GM12878 (cell line): ENCODE measurements around the gene KLHL1. TPM values are rescaled to one million over a fixed set of nuclear protein-coding genes. Genes with fewer than 3 reads are reported as not detected.

Experiments
- ATAC-seq: fragments of 200-7000 bp; cut with Tn5 transposase; 3 replicates; pipeline ENCODE4 v1.9.1; 2020; ENCODE audit warnings: mild to moderate bottlenecking, moderate library complexity
- BruUV-seq: library from RNA; stranded (reverse); fragments of 400-500 nt; replicated peaks from 2 replicates; lab custom pipeline; 2021; lab: Mats Ljungman, UMichigan
- CTCF ChIA-PET: fragments of 300-600 bp; sonication (Branson Sonifier 250); formaldehyde crosslinking; extraction: SDS; loops from one replicate; lab custom pipeline; 2021; ENCODE audit warnings: inconsistent platforms; lab: Yijun Ruan, JAX
- POLR2A ChIA-PET: fragments of 350-600 bp; formaldehyde crosslinking; extraction: SDS; loops from one replicate; lab custom pipeline; 2021; ENCODE audit warnings: inconsistent platforms; lab: Charles Lee
- RAD21 ChIA-PET: fragments of 300-600 bp; sonication (Branson Sonifier 250); formaldehyde crosslinking; loops from one replicate; lab custom pipeline; 2023; ENCODE audit warnings: antibody characterized with exemption; ENCODE audit not compliant: unreplicated experiment; lab: Charles Lee
- SMC1A ChIA-PET: fragments of 300-600 bp; sonication (Branson Sonifier 250); formaldehyde crosslinking; loops from one replicate; lab custom pipeline; 2023; ENCODE audit not compliant: unreplicated experiment, uncharacterized antibody; lab: Charles Lee
- DNase-seq: peaks from one replicate; pipeline ENCODE4 v3.0.0-alpha.2; 2011; ENCODE audit warnings: low read depth, low spot score
- FAIRE-seq: peaks from 3 replicates; lab custom pipeline; 2011; peaks lifted over from hg19 to GRCh38; lab: Jason Lieb, UNC
- H2AFZ ChIP-seq: 2 replicates; pipeline ENCODE4 v1.6.0; 2011; ENCODE audit warnings: low read depth, low read length, control low read depth; ENCODE audit not compliant: control insufficient read depth
- H3K27ac ChIP-seq: 2 replicates; pipeline ENCODE4 v1.5.1; 2011; ENCODE audit warnings: control low read depth; ENCODE audit not compliant: control insufficient read depth, insufficient read depth
- H3K27me3 ChIP-seq, 2 experiments: replicated peaks in 1 of 2; 2 replicates each; pipeline versions ENCODE4 v1.6.0 to v1.6.1; 2011; ENCODE audit warnings: low read length in 1 of 2; ENCODE audit not compliant: control insufficient read depth in 2 of 2, insufficient read depth in 2 of 2
- H3K36me3 ChIP-seq, 2 experiments: 2 replicates each; pipeline ENCODE4 v1.5.1; 2011; ENCODE audit warnings: low read length in 1 of 2; ENCODE audit not compliant: control insufficient read depth in 2 of 2, insufficient read depth in 2 of 2
- H3K4me1 ChIP-seq: 2 replicates; pipeline ENCODE4 v1.6.1; 2011; ENCODE audit warnings: mild to moderate bottlenecking, low read length, moderate library complexity, mixed read lengths; ENCODE audit not compliant: control insufficient read depth, insufficient read depth
- H3K4me2 ChIP-seq: 2 replicates; pipeline ENCODE4 v1.6.0; 2011; ENCODE audit warnings: control low read depth; ENCODE audit not compliant: control insufficient read depth, insufficient read depth
- H3K4me3 ChIP-seq: fragments of 200-600 bp; sonication (generic); 2 replicates; pipeline ENCODE4 v1.5.1; 2016
- H3K79me2 ChIP-seq: 2 replicates; pipeline ENCODE4 v1.6.0; 2011; ENCODE audit warnings: low read length; ENCODE audit not compliant: control insufficient read depth, insufficient read depth
- H3K9ac ChIP-seq: 2 replicates; pipeline ENCODE4 v1.8.0; 2011; ENCODE audit warnings: low read length, control low read depth, mixed read lengths; ENCODE audit not compliant: control insufficient read depth, insufficient read depth
- H3K9me3 ChIP-seq: replicated peaks from 3 replicates; pipeline ENCODE4 v1.5.1; 2011; ENCODE audit warnings: mild to moderate bottlenecking, low read length; ENCODE audit not compliant: control insufficient read depth, insufficient read depth
- H4K20me1 ChIP-seq: 2 replicates; pipeline ENCODE4 v1.6.0; 2011; ENCODE audit not compliant: control insufficient read depth, insufficient read depth
- BRCA1 ChIP-seq: IDR thresholded peaks from 2 replicates; pipeline ENCODE4 v1.6.1; 2011; ENCODE audit warnings: low read depth, low read length, improper control_type of control experiment
- DPF2 ChIP-seq: fragments of 450-650 bp; IDR thresholded peaks from 2 replicates; pipeline ENCODE4 v1.6.1; 2017; ENCODE audit warnings: mild to moderate bottlenecking
- IKZF2 ChIP-seq, 2 experiments: fragments of 450-650 bp; IDR thresholded peaks; 2 replicates each; pipeline ENCODE4 v1.6.1; 2017; ENCODE audit warnings: mild to moderate bottlenecking in 2 of 2, moderate library complexity in 2 of 2
- MEF2B ChIP-seq: fragments of 450-650 bp; IDR thresholded peaks from 2 replicates; pipeline ENCODE4 v1.6.1; 2018; ENCODE audit warnings: mild to moderate bottlenecking, moderate library complexity; ENCODE audit not compliant: partially characterized antibody, poor library complexity, severe bottlenecking
- MTA2 ChIP-seq: fragments of 450-650 bp; IDR thresholded peaks from 2 replicates; pipeline ENCODE4 v1.6.1; 2016; ENCODE audit warnings: low read depth, mild to moderate bottlenecking, moderate library complexity
- MYB ChIP-seq: fragments of 150-350 bp; IDR thresholded peaks from 2 replicates; pipeline ENCODE4 v1.6.1; 2014; ENCODE audit warnings: mild to moderate bottlenecking, low read depth, low read length, borderline replicate concordance
- NBN ChIP-seq: fragments of 450-650 bp; IDR thresholded peaks from 2 replicates; pipeline ENCODE4 v1.6.1; 2016
- NFIC ChIP-seq: IDR thresholded peaks from 2 replicates; pipeline ENCODE4 v1.6.1; 2012; ENCODE audit warnings: low read depth, mild to moderate bottlenecking, inconsistent platforms, low read length, moderate library complexity
- NR2C2 ChIP-seq: IDR thresholded peaks from 2 replicates; pipeline ENCODE4 v1.6.1; 2011; ENCODE audit warnings: borderline replicate concordance, low read depth; ENCODE audit not compliant: control insufficient read depth, insufficient read length
- POLR2AphosphoS5 ChIP-seq: IDR thresholded peaks from 2 replicates; pipeline ENCODE4 v1.6.1; 2011; ENCODE audit warnings: mild to moderate bottlenecking, low read length, inconsistent platforms
- RAD21 ChIP-seq: IDR thresholded peaks from 2 replicates; pipeline ENCODE4 v1.6.1; 2011; ENCODE audit warnings: mild to moderate bottlenecking, low read depth, low read length, moderate library complexity; ENCODE audit not compliant: insufficient read depth
- SIN3A ChIP-seq: IDR thresholded peaks from 2 replicates; pipeline ENCODE4 v1.6.1; 2012; ENCODE audit warnings: low read depth, low read length, improper control_type of control experiment
- SMC3 ChIP-seq: IDR thresholded peaks from 2 replicates; pipeline ENCODE4 v1.6.1; 2011; ENCODE audit warnings: low read length, improper control_type of control experiment, borderline replicate concordance
- STAT3 ChIP-seq: IDR thresholded peaks from 2 replicates; pipeline ENCODE4 v1.6.1; 2011; ENCODE audit warnings: low read depth, low read length, improper control_type of control experiment
- ZNF207 ChIP-seq: fragments of 450-650 bp; IDR thresholded peaks from 2 replicates; pipeline ENCODE4 v1.6.1; 2014; ENCODE audit warnings: antibody characterized with exemption, mild to moderate bottlenecking, borderline replicate concordance
- ZNF622 ChIP-seq: fragments of 450-650 bp; IDR thresholded peaks from 2 replicates; pipeline ENCODE4 v1.6.1; 2017; ENCODE audit warnings: mild to moderate bottlenecking, inconsistent platforms
- WGBS: methylation state at CpG from one replicate; pipeline ENCODE4 v1.1.6; 2016; ENCODE audit warnings: low lambda C conversion rate; ENCODE audit not compliant: insufficient replicate concordance, insufficient coverage; ENCODE audit errors: missing lambda C conversion rate; 5-methylcytosine and 5-hydroxymethylcytosine counted together
- in situ Hi-C: fragments of 300-500 bp; cut with MboI; formaldehyde crosslinking; loops from 9 replicates; pipeline ENCODE4 v1.14.3; 2018; ENCODE audit warnings: mixed read lengths
- intact Hi-C: fragments of 100-400 bp; cut with micrococcal nuclease; formaldehyde crosslinking; loops from one replicate; pipeline ENCODE4 v1.14.2; 2022; ENCODE audit not compliant: unreplicated experiment
- polyA plus RNA-seq, 11 experiments: library from polyadenylated mRNA; depleted of rRNA in 4 of 11; unstranded in 6 of 11; stranded (reverse) in 5 of 11; fragments of >200 nt; fragmentation: Nextera tagmentation in 4 of 11; fragmentation: Illumina TruSeq in 1 of 11; extraction: Ambion mirVana in 4 of 11; extraction: Trizol in 1 of 11; gene quantifications; 1 replicate in 1 of 11; 2 replicates in 10 of 11; pipeline versions ENCODE4 v1.2.1 to v1.2.3, GENCODE V29; 2011 to 2016; ENCODE audit warnings: inconsistent platforms in 2 of 11, missing spikeins in 2 of 11, low read depth in 1 of 11
- total RNA-seq, 4 experiments: library from RNA; depleted of rRNA in 3 of 4; stranded (reverse); fragments of >200 nt in 3 of 4; fragmentation: Illumina TruSeq in 1 of 4; extraction: Trizol in 1 of 4; gene quantifications; 2 replicates each; pipeline versions ENCODE4 v1.2.1 to v1.2.3, GENCODE V29; 2013 to 2021
- TF ChIP-seq, protein P1 (sequence below): fragments of 450-650 bp; IDR thresholded peaks from 2 replicates; pipeline ENCODE4 v1.6.1; 2017; ENCODE audit warnings: borderline replicate concordance
- TF ChIP-seq, protein P2 (sequence below): IDR thresholded peaks from 2 replicates; pipeline ENCODE4 v1.6.1; 2011; ENCODE audit warnings: low read depth, mild to moderate bottlenecking, low read length, moderate library complexity, borderline replicate concordance; ENCODE audit errors: extremely low read depth
- TF ChIP-seq, protein P3 (sequence below): fragments of 150-350 bp; IDR thresholded peaks from 2 replicates; pipeline ENCODE4 v1.6.1; 2014; ENCODE audit warnings: mild to moderate bottlenecking, low read depth, low read length
- TF ChIP-seq, protein P4 (sequence below): IDR thresholded peaks from 2 replicates; pipeline ENCODE4 v1.6.1; 2012; ENCODE audit warnings: low read length, inconsistent platforms

KLHL1 gene
- total and polyA plus RNA-seq, 10 of the 15 experiments (the other 5 are each of a cell fraction or from before 2014, with no cell fraction given), result 0.02 to 0.13 (median 0.05) TPM; not detected in 2

DNA sequence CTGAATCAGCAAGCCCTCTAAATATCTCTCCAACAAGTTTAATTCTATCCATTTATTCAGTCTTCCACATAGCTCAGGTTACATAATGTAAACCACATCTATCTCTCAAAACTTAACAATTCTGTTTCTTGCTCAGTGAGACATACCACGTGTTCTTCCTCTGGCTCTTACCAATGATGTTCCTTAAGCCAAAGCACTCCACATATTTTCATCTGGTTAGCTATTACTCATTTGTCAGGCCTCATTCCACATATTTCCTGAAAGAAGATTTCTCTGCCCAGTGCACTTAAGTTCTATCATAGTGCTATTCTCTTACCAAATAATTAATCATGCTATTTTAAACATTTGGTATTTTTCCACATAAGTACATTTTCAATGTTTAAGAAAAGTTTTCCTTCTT is 403.9 kb downstream of the KLHL1 start (continued):
- TF ChIP-seq STAT3 (no peak), MYB (no peak), NBN (no peak), SMC3 (no peak)

DNA sequence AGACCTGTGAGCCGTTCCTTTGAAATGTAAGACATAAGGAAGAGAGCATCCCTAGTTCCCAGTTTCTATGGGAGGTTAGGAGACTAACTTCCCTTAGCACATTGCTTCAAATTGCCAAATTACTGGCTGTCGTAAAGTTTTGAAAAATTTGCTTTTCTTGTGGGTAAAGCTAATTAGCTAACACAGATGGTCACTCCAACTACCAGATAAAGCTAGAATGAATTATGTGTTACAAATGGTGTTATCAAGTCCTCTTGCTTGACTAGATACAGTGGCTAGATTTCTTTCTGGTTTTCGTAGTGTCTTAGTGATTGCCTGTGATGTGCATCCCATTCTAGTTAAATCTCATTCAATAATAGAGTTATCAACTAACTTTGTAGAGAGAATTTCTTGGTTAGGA is 417.3 kb downstream of the KLHL1 start:
- FAIRE-seq (no peak), ATAC-seq (no peak), DNase-seq (no peak)
- ChIA-PET CTCF (no interaction called here), SMC1A (interaction anchor here (0.8 to 5.0 kb wide), 2 partner anchors 8 to 13 kb away, joined by 3 to 16 read pairs; no protein-coding TSS in a partner anchor), RAD21 (interaction anchor here (1.5 kb wide), 1 partner anchor 11 kb away, joined by 5 read pairs; no protein-coding TSS in a partner anchor), POLR2A (interaction anchor here (1.6 kb wide), 1 partner anchor 10 kb away, joined by 3 read pairs; no protein-coding TSS in a partner anchor)
- Histone ChIP-seq H3K4me2 (no peak overlapping the region), H3K4me1 (no peaks in the 10 kb centered on the region), H3K27me3 (no peaks in the 10 kb centered on the region), H3K36me3 (no peaks in the 10 kb centered on the region), H3K79me2 (no peaks in the 10 kb centered on the region), H3K4me3 (no peak overlapping the region), H3K9me3 (no peaks in the 10 kb centered on the region), H4K20me1 (no peaks in the 10 kb centered on the region), H3K9ac (no peak overlapping the region), H3K27ac (no peak overlapping the region), H2AFZ (no peak overlapping the region)
- 19% methylated on average over 3 of the region's 3 CpGs for WGBS
- in situ Hi-C loops, result no loop called here
- BruUV-seq, result no TSS peak
- intact Hi-C loops, result no loop called here
- no peak for TF ChIP-seq RAD21
- TF ChIP-seq DPF2, result no peak
- TF ChIP-seq, protein P1, sequence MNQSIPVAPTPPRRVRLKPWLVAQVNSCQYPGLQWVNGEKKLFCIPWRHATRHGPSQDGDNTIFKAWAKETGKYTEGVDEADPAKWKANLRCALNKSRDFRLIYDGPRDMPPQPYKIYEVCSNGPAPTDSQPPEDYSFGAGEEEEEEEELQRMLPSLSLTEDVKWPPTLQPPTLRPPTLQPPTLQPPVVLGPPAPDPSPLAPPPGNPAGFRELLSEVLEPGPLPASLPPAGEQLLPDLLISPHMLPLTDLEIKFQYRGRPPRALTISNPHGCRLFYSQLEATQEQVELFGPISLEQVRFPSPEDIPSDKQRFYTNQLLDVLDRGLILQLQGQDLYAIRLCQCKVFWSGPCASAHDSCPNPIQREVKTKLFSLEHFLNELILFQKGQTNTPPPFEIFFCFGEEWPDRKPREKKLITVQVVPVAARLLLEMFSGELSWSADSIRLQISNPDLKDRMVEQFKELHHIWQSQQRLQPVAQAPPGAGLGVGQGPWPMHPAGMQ, result no peak
- no peak for TF ChIP-seq MEF2B
- TF ChIP-seq, protein P2, sequence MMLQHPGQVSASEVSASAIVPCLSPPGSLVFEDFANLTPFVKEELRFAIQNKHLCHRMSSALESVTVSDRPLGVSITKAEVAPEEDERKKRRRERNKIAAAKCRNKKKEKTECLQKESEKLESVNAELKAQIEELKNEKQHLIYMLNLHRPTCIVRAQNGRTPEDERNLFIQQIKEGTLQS, result no peak
- TF ChIP-seq BRCA1, result no peak
- no peak for TF ChIP-seq POLR2AphosphoS5
- TF ChIP-seq, protein P3, sequence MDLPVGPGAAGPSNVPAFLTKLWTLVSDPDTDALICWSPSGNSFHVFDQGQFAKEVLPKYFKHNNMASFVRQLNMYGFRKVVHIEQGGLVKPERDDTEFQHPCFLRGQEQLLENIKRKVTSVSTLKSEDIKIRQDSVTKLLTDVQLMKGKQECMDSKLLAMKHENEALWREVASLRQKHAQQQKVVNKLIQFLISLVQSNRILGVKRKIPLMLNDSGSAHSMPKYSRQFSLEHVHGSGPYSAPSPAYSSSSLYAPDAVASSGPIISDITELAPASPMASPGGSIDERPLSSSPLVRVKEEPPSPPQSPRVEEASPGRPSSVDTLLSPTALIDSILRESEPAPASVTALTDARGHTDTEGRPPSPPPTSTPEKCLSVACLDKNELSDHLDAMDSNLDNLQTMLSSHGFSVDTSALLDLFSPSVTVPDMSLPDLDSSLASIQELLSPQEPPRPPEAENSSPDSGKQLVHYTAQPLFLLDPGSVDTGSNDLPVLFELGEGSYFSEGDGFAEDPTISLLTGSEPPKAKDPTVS, result no peak
- TF ChIP-seq NFIC, result no peak
- no peak for TF ChIP-seq SIN3A
- TF ChIP-seq, protein P4, sequence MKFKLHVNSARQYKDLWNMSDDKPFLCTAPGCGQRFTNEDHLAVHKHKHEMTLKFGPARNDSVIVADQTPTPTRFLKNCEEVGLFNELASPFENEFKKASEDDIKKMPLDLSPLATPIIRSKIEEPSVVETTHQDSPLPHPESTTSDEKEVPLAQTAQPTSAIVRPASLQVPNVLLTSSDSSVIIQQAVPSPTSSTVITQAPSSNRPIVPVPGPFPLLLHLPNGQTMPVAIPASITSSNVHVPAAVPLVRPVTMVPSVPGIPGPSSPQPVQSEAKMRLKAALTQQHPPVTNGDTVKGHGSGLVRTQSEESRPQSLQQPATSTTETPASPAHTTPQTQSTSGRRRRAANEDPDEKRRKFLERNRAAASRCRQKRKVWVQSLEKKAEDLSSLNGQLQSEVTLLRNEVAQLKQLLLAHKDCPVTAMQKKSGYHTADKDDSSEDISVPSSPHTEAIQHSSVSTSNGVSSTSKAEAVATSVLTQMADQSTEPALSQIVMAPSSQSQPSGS, result no peak
- TF ChIP-seq ZNF207, result no peak
- no peak for TF ChIP-seq IKZF2 (IDR thresholded peaks at IDR 0.05)
- TF ChIP-seq MTA2, result no peak
- TF ChIP-seq NR2C2, result no peak
- TF ChIP-seq ZNF622, result no peak
